Activated T-cell treated with anti-CD3 and anti-CD28 coated beads, Interleukin-2, amount 50 U/mL, for 48 hours (primary cell): ENCODE data around the gene EXOC7.
A peak's percentile ranks its signal among the peaks of the same experiment; 100 is the strongest.
"Not testable (repeated sequence)": the region's sequence is repeated elsewhere in the genome, so short reads cannot be mapped to it uniquely, and the experiment has no call there.

Experiments used
- DNase-seq, 2 experiments: peaks; one replicate each; pipeline ENCODE4 v3.0.0-alpha.2; 2020

Gene EXOC7

GRCh38 chr17:76074390-76075363 is 28.9 kb downstream of the EXOC7 start, which contains the start of gene GALR2:
Gene GALR2, plus strand, starts transcription at chr17:76074781. Its CDS starts 103 bp downstream, at chr17:76074884.
- DNase-seq = peak in 1 of 2 experiments; percentile 41

GRCh38 chr17:76072148-76072858 is 31.3 kb downstream of the EXOC7 start, which contains the start of gene SRP68:
Gene SRP68, minus strand, starts transcription at chr17:76072517. Its CDS starts 26 bp downstream, at chr17:76072491.
- peak; percentile 89 to 91 for DNase-seq

GRCh38 chr17:76071531-76072147 is 31.9 kb downstream of the EXOC7 start:
- DNase-seq = peak; percentile 67 to 71

GRCh38 chr17:76065775-76066174 is 37.8 kb downstream of the EXOC7 start:
- DNase-seq = no peak

- DNase-seq = peak; percentile 62 to 66
Measured at GRCh38 chr17:76063875-76064546, 39.6 kb downstream of the EXOC7 start.

- not testable (repeated sequence) for DNase-seq
Measured at GRCh38 chr17:76058264-76058663, 45.3 kb downstream of the EXOC7 start.

GRCh38 chr17:76056882-76057281 is 46.7 kb downstream of the EXOC7 start:
- DNase-seq = no peak

- DNase-seq = no peak
Measured at GRCh38 chr17:76054112-76054476, 49.5 kb downstream of the EXOC7 start.

GRCh38 chr17:76053246-76054111 is 50.1 kb downstream of the EXOC7 start:
- peak in 1 of 2 experiments; percentile 44 for DNase-seq

- DNase-seq = no peak
Measured at GRCh38 chr17:76051561-76051960, 52.0 kb downstream of the EXOC7 start.

GRCh38 chr17:76050538-76051467 is 52.8 kb downstream of the EXOC7 start:
- no peak for DNase-seq

GRCh38 chr17:76049836-76050537 is 53.6 kb downstream of the EXOC7 start:
- DNase-seq = no peak

GRCh38 chr17:76049239-76049638 is 54.3 kb downstream of the EXOC7 start:
- DNase-seq = no peak

- no peak for DNase-seq
Measured at GRCh38 chr17:76048711-76049110, 54.9 kb downstream of the EXOC7 start.

GRCh38 chr17:76048025-76048605 is 55.5 kb downstream of the EXOC7 start:
- DNase-seq = no peak

GRCh38 chr17:76046064-76046463 is 57.5 kb downstream of the EXOC7 start:
- no peak for DNase-seq

GRCh38 chr17:76044475-76045007 is 59.0 kb downstream of the EXOC7 start:
- not testable (repeated sequence) for DNase-seq

- not testable (repeated sequence) for DNase-seq
Measured at GRCh38 chr17:76042868-76043267, 60.7 kb downstream of the EXOC7 start.

GRCh38 chr17:76040376-76040775 is 63.2 kb downstream of the EXOC7 start:
- no peak for DNase-seq
